Heart left ventricle (tissue), 13 donors: Measurements from ENCODE around the gene RUNX1.

Source experiments
- CTCF ChIP-seq, 12 donors: fragments of 200-600 bp; sonication (generic) in 4 of 12; IDR thresholded peaks; one replicate each; pipeline versions ENCODE4 v1.5.0 to v1.8.0; 2018 to 2022; ENCODE audit warnings: antibody characterized with exemption in 12 of 12, mild to moderate bottlenecking in 5 of 12
- POLR2A ChIP-seq, 2 donors: fragments of 450-650 bp; IDR thresholded peaks; one replicate each; pipeline ENCODE4 v1.6.1; 2017; ENCODE audit warnings: antibody characterized with exemption in 2 of 2, mild to moderate bottlenecking in 2 of 2, moderate library complexity in 2 of 2
- donor health status: ischemic (EF 13 %, LVEDD 7.1; RV severe dilation, severe dysfunction).
- donor health status: DM: no; HTN: yes; CAD: no.
- donor health status: DM: no; HTN: no; CAD: no.
- donor health status: ischemic (EF 25% LVEDD 6.9; RV normal size, moderate dysfunction).
- donor health status: ischemic (EF 25% LVEDD 5.7; RV mildly dilated, moderate dysfunction).
- donor health status: ischemic (EF 35%, LVEDD 5.7; RV mildly dilated, moderate dysfunction).
- donor health status: nonischemic (EF 11% LVEDD 7.7; RV severe dilation, severe dysfunction).
- donor health status: DM: yes; HTN: yes; CAD: no.
- donor health status: PGD.
- donor health status: ischemic (EF 29% LVEDD 5.4; RV normal size, mild dysfunction).
- donor health status: nonischemic (EF 23%, LVEDD 6.1; RV moderate dilation, normal function).

DNA sequence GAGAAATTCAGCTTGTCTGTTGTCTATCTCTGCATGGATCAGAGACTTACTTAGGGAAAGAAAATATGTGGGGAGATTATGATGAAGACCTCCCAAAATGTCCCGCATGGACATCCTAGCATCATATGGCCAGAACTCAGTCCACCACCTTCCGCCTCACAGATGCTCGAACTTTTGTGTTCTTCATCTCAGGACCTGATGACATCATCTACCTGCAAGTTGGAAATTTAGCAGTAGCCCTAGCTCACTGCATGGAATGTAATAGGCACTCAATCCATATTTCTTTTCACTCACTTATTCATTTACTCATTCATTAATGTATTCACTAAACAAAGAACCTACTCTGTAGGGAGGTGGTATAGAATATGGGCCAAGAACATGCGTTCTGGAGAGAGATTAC, 283.5 kb downstream of the RUNX1 start:
- TF ChIP-seq CTCF (IDR thresholded peaks at IDR 0.05) (no peak), POLR2A (IDR thresholded peaks at IDR 0.05) (no peak)
